ENCODE data around the gene FAM20B.

The FAM20B gene

GRCh38 chr1:179048339-179049124, 22.8 kb downstream of the FAM20B start:
- in situ Hi-C loops (cut with MboI; ENCODE audit: low pct_unique_long_range_greater_than_20kb, low sequenced_read_pairs, unreplicated experiment) = no loop called here

GRCh38 chr1:179052776-179053175, 27.1 kb downstream of the FAM20B start:
- TF ChIP-seq CTCF (IDR thresholded peaks at IDR 0.05; ENCODE audit: extremely low read depth, insufficient read depth, missing control alignments) = no peak
- DNase-seq (ENCODE audit: low spot score) = no peak

More at GRCh38 chr1:179048339-179049124, 22.8 kb downstream of the FAM20B start:
- no peak for DNase-seq (ENCODE audit: low spot score)
- no peak for TF ChIP-seq CTCF (IDR thresholded peaks at IDR 0.05; ENCODE audit: extremely low read depth, insufficient read depth, missing control alignments)

GRCh38 chr1:179053486-179053885, 27.8 kb downstream of the FAM20B start:
- TF ChIP-seq CTCF (IDR thresholded peaks at IDR 0.05; ENCODE audit: extremely low read depth, insufficient read depth, missing control alignments) = no peak
- no peak for DNase-seq (ENCODE audit: low spot score)
- in situ Hi-C loops (cut with MboI; ENCODE audit: low pct_unique_long_range_greater_than_20kb, low sequenced_read_pairs, unreplicated experiment) = no loop called here

More at GRCh38 chr1:179052776-179053175, 27.1 kb downstream of the FAM20B start:
- in situ Hi-C loops (cut with MboI; ENCODE audit: low pct_unique_long_range_greater_than_20kb, low sequenced_read_pairs, unreplicated experiment) = no loop called here

- in situ Hi-C loops (cut with MboI; ENCODE audit: low pct_unique_long_range_greater_than_20kb, low sequenced_read_pairs, unreplicated experiment) = no loop called here
- no peak for DNase-seq (ENCODE audit: low spot score)
- no peak for TF ChIP-seq CTCF (IDR thresholded peaks at IDR 0.05; ENCODE audit: extremely low read depth, insufficient read depth, missing control alignments)
Observed at GRCh38 chr1:179055937-179056336, 30.2 kb downstream of the FAM20B start.

GRCh38 chr1:179058487-179059483, 33.1 kb downstream of the FAM20B start:
- in situ Hi-C loops (cut with MboI; ENCODE audit: low pct_unique_long_range_greater_than_20kb, low sequenced_read_pairs, unreplicated experiment) = no loop called here
- no peak for DNase-seq (ENCODE audit: low spot score)
- no peak for TF ChIP-seq CTCF (IDR thresholded peaks at IDR 0.05; ENCODE audit: extremely low read depth, insufficient read depth, missing control alignments)
